Right kidney (tissue), 1 donor: ENCODE data around the gene SUSD6.

Experiments
- DNase-seq: peaks from one replicate; pipeline ENCODE4 v3.0.0-alpha.2; 2016

Gene SUSD6

DNA sequence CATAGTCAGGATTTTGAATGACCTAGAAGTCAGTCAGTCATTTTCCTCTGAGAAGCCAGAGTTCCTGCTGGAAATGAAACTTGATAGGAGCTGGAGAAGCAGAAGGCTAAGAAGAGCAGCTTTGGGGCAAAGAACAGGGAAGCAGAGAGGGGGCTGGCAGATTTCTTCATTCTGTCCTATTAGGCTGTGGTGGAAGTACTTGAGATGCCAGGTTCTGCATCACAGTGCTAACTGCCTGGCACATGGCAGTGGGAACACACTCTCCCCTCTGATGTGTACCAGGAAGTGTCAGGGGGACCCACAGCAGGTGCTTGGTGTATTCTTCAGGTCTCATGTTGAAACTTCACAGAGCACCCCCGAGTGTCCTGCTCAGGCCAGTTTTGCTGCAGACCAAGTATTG lies 61.0 kb downstream of the SUSD6 start:
- DNase-seq, result no peak

DNA sequence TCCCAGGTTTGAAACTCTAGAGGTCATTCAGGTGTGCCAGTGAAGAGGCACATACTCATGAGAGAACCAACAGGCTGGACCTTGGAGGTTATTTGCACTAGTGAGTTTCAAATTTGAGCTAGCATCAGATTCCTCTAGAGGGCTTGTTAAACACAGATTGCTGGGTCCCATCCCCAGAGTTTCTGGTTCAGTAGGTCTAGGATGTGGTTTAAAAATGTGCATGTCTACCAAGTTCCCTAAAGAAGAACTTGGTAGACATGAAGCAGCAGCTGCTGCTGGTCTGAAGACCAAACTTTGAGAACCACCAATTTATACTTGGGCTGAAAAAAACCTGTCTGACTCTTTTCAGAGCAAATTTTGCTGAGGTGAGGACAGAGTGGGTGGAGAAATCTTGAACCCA lies 61.7 kb downstream of the SUSD6 start:
- no peak for DNase-seq

DNA sequence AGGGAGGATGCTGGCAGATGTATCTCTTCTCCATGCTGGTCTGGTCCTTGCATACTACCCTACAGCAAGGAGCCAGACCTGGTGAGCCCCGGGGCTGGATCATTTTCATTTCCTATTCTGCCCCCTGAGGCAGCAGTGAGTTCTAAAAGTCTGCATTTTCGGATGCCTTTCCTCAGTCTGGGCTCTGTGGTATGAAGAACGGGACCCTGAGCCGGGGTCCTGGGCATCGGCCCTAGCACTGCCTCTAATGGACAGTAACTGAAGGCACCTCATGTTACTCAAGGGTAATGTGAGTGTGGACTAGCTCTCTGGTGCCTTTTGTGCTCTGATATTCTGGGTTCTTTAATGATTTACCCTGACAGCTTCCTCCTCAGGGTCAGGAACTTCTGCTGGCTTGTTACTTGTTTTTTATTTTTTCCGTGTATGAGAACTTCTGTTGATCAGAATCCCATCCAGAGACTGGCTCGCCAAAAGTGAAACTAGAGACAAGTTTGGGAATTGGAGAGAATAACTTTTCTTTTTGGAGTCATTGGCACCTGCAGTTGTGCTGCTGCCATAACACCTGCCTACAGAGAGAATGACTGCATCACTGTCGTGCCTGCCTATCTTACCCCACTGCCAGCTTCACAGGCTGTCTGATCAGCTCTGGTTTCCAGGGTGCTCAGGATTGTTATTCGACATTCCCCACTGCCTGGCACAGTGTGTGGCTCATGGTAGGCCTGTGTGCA lies 62.3 kb downstream of the SUSD6 start:
- DNase-seq, result no peak

- DNase-seq, result no peak
These were observed 63.3 kb downstream of the SUSD6 start for GRCh38 chr14:69674546-69675244.

- DNase-seq, result no peak
These were observed 63.8 kb downstream of the SUSD6 start for GRCh38 chr14:69675245-69675583.

DNA sequence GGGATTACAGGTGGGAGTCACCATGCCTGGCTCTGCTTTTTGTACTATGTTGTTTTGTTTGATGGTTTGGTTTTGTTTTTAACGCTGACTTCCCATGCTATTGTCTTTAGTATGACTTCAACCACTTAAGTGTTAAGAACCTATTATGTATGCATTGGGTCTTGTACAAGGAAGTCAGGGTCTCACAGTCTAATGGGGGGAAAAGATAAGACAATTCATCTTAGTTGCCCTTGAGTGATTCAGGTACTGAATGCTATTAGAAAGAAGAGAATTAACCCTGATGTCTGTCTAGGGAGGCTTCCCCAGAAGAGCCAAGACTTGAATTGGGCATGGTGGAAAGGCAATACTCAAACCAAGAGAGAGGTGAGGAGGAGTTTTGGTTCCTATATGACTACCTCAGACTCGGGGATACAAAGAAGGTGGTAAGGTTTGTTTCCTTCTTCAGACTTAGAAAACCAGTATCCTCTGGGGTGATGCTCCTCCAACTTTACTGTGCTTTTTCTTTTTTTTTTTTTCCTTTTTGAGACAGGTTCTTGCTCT lies 64.6 kb downstream of the SUSD6 start:
- DNase-seq, result no peak

GRCh38 chr14:69676723-69677122 lies 65.3 kb downstream of the SUSD6 start:
- no peak for DNase-seq

DNA sequence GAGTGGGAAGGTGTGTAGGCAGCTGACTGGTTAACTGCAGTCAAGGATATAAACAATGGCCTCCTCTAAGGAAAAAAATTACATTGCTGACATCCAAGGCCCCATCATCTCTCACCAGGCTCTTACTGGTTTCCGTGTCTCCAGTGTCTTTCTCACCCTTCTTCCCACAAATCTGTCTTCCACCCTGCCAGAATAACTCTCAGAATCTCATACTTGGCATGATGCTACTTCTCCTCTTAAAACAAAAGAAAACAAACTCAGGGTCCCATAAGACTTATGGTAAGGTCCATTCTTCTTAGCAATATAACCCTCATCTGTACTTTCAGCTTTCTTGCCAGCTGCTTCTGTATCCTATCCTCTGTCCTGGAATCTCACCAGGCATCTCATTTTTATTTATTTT lies 68.9 kb downstream of the SUSD6 start:
- DNase-seq, result no peak

DNA sequence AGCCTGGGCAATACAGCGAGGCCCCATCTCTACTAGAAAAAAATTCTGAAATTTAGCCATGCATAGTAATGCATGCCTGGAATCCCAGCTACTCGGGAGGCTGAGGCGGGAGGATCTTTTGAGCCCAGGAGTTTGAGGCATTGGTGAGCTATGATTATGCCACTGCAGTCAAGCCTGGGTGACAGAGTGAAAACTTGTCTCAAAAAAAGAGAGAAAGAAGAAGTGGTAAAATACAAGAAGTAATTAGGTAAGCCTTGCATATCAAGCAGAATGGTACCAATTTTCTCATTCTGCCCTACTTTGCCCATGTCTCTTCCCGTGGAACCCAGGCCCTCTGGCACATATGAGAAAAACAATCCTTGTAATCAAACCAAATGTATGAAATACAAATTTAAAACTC lies 70.7 kb downstream of the SUSD6 start:
- DNase-seq, result no peak

DNA sequence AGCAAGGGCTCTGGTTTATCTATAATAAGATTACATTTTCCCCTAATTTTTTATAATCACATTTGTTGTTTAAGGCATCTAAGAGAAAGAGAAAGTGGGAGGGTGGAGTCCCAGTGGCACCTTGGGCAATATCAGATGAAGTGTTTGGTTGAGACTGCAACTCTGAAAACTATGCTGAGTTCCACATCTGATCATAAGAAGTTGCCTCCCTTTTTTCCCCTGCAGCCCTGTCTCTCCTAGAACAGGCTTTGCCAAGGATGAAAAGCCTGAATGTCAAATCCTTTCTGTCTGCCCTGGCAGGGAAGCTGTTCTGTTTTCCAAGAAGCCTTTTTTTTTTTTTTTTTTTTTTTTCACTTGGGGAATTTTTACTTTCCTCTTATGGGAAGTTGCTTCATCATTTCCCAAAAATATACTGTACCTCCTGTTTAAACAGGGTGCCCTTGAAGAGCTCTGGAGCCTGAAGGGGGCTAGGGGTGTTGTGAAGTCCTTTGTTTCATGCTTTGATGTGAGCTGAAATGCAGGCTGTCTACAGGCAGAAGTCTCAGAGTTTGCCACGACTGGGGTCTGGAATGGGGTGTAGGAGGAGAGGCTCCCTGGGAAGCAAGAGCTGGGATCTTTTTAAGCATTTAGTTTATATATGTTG lies 71.3 kb downstream of the SUSD6 start:
- DNase-seq, result no peak

DNA sequence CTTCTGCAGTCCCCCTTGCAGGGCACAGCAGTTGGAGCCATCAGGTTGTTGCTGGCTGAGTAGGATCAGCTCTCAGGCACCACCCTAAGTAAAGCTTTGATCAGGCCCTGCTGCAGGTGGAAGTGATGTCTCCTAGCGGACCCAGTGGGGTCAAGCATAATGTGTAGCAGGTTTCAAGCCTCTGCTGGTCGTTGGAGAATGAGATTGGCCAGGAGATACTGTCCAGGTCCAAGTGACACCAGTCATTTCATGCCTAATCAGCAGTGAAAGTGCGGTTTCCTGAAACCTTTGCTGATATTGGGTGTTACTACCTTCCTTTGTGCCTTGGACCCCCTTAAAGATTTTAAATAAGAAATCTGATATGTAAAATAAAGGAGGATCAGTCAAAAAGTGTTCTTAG lies 72.6 kb downstream of the SUSD6 start:
- no peak for DNase-seq

DNA sequence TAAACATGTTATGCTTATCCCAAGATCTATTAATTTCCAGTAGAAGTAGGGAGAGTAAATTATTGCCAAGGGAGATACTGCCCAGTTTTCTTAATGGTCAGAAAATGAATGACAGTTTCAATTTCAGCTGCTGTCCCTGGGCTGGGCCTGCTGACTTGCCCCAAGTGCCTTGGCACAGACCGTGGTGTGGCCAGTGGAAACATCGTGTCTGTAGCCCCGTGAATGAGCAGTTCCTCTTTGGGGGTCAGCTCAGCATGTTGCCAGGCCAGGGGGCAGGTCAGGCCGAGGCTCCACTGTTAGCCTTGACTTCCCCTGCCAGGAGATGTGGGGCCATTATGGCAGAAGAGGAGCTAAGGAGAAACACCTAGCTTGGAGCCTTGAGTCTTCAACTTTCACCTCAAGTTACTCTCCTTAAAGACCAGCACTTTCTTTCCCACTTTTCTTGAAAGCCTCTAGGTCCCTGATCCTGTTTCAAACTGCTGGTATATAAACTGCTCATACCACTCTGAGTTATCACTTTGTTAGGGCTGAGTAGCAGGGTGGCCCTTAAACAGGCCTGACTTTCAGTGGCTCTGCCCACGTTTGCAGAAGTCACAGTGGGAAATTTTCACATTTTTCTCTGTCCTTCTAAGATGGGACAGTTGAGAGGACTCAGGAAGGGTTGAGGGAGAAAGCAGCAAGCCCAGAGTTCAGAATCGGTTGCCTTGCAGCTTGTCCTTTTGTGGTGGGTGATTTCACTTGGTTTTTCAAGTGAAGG lies 73.2 kb downstream of the SUSD6 start:
- DNase-seq, result no peak

- DNase-seq, result no peak
These were observed 73.8 kb downstream of the SUSD6 start for GRCh38 chr14:69685218-69685616.

DNA sequence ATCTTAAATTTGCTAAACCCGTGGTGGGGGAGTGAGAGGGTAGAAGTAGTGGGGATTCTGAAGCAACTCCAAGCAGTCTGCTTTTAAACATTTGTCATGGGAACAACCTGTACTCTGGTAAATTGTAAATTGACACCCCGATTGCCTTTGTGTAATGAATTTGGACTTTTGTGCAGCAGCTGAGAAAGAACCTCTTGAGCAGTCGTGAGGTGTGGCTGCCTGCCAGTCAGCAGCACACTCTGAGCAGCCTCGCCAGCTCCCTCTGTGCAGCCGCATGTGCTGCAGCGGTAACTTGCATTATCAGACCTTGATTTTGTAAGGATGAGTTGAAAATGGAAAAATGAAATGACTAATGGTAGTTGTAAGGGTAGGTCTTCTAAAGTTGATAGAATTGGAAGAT lies 74.3 kb downstream of the SUSD6 start:
- no peak for DNase-seq

GRCh38 chr14:69687606-69688298 lies 76.4 kb downstream of the SUSD6 start:
- no peak for DNase-seq

DNA sequence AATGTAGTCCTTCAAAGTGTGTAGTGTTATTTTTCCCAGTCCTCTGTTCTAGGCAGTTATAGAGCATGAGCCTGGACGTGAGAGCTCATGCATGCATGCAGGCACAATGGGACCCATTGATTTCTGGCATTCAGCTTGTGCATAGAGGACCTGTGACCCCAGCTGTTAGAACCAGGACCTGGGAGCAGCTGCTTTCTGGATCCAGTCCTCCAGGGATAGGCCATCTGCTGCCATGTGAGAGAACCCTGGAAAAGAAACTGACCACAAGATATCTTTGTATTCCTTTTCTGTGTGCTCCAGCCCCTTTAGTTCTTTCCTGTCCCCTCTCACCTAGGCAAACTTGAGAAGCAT lies 76.9 kb downstream of the SUSD6 start:
- DNase-seq, result no peak

DNA sequence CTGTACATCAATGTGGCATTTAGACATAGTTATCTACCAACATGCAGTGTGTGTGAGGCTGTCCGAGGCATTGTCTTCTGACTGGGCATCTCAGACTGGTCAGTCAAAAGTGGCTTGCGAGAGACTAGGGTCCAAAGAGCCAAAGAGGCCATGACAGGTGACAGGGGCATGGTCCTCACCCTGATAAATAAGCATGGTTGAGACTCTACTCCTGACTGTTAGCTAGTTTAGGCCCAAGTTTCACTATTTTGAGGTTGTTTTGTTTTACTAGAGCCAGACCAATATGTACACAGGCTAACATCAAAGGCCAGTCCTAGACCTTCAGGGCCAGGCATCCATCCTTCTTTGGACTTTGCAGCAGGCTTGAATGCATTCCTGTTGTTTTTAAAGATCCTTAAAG lies 78.6 kb downstream of the SUSD6 start:
- DNase-seq, result no peak

GRCh38 chr14:69692594-69692993 lies 81.2 kb downstream of the SUSD6 start:
- DNase-seq, result no peak

DNA sequence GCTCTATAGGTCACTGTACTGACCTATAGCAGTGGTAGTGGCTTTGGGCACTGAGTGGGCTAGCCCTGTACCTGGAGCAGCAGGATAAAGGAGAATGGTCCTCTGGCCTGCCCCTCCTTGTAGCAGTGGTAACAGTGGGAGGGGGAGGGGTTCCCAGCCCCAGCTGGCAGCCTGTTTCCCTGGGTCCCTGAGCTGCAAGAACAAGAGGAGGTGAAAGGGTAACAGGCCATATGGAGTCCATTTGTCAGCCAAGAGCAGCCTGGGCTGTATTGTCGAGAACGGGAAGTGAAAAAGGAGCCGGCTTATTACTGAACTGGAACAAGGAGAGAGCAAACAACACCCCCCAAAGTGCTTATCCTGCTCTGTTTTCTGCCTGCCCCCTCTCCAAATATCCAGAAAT lies 81.7 kb downstream of the SUSD6 start:
- DNase-seq, result no peak

GRCh38 chr14:69693801-69694729 lies 82.7 kb downstream of the SUSD6 start:
- no peak for DNase-seq

GRCh38 chr14:69694730-69695281 lies 83.4 kb downstream of the SUSD6 start:
- no peak for DNase-seq
